ENCODE results near the gene UFD1. TPM values are rescaled to one million over a fixed set of nuclear protein-coding genes. Genes with fewer than 3 reads are reported as not detected.
"Not testable (repeated sequence)": the region's sequence is repeated elsewhere in the genome, so short reads cannot be mapped to it uniquely, and the experiment has no call there.

UFD1 gene
- total RNA-seq, 4 donors from 2014 or later = 32.3 to 47.5 (median 40.3) TPM

DNA sequence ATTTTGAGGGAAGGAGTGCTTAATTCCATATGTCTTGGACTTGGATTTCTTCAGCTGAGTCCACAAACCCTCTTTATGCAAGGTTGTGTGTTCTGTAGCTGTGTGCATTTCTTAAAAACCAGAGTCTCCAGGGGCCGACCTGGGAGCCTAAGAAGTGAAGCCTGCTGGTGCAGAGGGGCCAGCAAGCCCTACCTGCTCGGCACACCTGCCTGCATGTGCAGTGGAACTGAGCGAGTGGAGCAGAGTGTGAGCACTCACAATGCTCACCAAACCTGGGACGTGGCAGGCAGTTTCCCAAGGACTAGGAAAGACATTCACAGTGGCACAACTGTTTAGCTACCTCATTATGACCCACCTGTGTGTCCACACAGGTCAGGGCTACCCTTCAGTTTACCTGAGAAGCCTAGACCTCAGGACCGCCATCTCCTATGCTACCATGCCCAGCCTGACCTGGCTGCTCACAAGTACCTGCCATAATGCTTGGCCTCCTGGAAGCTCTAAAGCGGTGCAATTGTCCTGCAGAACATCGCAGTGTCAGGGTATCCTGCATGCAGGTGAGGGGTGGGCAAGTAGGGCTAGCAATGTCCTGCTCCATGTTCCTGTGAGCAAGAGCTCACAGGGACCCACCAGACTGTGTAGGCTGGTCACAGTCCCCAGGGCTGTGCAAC, 35.3 kb downstream of the UFD1 start:
- TF ChIP-seq, protein P1, sequence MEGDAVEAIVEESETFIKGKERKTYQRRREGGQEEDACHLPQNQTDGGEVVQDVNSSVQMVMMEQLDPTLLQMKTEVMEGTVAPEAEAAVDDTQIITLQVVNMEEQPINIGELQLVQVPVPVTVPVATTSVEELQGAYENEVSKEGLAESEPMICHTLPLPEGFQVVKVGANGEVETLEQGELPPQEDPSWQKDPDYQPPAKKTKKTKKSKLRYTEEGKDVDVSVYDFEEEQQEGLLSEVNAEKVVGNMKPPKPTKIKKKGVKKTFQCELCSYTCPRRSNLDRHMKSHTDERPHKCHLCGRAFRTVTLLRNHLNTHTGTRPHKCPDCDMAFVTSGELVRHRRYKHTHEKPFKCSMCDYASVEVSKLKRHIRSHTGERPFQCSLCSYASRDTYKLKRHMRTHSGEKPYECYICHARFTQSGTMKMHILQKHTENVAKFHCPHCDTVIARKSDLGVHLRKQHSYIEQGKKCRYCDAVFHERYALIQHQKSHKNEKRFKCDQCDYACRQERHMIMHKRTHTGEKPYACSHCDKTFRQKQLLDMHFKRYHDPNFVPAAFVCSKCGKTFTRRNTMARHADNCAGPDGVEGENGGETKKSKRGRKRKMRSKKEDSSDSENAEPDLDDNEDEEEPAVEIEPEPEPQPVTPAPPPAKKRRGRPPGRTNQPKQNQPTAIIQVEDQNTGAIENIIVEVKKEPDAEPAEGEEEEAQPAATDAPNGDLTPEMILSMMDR (IDR thresholded peaks at IDR 0.05) = no peak
- no peak for DNase-seq (ENCODE audit: low spot score)
- no peak for ATAC-seq (ENCODE audit: low FRiP score)

DNA sequence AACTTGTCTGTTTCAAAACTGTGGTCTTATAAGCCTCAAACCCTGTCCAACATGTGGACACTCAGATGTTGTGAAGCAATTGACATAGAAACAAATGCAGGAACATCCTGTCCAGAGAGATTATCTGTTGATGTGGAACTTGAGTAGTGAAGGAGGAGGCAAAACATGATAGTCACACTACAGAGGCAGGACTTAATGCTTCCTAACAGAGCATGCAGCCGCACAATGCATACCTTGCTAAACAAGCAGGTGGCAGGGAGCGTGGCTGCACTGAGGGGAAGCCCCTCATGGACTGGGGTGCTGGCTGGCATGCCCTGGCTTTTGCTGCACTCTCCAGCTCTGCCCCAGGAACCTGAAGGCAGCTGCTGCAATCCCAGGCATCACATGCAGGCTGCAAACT, 36.8 kb downstream of the UFD1 start:
- TF ChIP-seq, protein P1 (IDR thresholded peaks at IDR 0.05) = no peak
- ATAC-seq (ENCODE audit: low FRiP score) (no peak), DNase-seq (ENCODE audit: low spot score) (no peak)

DNA sequence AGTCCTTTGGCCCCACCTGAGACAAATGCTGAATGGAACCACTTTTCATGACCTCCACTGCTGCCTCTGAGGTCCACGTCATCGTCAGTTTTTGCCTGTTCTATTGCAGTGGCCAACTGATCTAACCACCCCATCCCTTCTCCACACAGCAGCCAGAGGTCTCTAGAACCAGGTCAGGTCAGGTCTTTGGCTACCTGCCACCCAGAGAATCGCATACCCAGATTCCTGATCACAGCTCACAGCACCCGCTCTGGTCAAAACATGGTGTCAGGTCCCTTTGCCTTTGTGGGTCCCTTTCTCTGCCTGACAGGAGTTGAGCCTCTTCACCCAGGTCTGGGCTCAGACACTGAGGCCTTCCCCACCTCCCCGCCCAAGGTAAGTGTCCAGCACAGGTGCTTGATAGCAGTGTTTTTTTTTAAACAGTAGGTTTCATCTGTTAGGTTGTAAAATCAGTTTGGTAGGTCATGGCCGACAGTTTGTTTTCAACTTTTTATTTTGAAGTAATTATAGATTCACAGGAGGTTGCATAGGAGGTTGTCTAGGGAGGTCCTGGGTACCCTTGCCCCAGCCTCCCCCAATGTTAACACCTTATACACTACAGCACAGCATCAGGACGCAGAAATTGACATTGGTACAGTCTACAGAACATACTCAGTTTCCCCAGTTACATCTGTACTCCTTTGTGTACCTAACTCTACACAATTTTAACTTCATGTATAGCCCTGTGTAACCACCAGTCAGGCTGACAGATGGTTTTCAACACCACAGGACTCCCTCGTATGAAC, 38.4 kb downstream of the UFD1 start:
- ATAC-seq (ENCODE audit: low FRiP score) (no peak), DNase-seq (ENCODE audit: low spot score) (no peak)
- TF ChIP-seq, protein P1 (IDR thresholded peaks at IDR 0.05) = no peak

DNA sequence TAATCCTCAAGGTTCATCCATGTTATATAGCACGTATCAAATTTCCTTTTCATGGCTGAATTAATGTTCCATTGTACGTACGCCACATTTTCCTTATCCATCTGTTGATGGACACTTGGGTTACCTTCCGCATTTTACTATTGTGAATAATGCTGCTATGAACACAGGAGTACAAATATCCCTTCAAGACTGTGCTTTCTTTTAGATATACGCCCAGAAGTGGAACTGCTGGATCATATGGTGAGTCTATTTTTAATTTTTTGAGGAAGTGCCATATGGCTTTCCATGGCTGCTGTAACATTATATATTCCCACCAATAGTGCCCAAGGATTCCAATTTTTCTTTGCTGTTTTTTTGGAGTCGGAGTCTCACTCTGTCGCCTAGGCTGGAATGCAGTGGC, 40.7 kb downstream of the UFD1 start:
- TF ChIP-seq, protein P1 (IDR thresholded peaks at IDR 0.05) = no peak
- no peak for DNase-seq (ENCODE audit: low spot score)
- no peak for ATAC-seq (ENCODE audit: low FRiP score)

DNA sequence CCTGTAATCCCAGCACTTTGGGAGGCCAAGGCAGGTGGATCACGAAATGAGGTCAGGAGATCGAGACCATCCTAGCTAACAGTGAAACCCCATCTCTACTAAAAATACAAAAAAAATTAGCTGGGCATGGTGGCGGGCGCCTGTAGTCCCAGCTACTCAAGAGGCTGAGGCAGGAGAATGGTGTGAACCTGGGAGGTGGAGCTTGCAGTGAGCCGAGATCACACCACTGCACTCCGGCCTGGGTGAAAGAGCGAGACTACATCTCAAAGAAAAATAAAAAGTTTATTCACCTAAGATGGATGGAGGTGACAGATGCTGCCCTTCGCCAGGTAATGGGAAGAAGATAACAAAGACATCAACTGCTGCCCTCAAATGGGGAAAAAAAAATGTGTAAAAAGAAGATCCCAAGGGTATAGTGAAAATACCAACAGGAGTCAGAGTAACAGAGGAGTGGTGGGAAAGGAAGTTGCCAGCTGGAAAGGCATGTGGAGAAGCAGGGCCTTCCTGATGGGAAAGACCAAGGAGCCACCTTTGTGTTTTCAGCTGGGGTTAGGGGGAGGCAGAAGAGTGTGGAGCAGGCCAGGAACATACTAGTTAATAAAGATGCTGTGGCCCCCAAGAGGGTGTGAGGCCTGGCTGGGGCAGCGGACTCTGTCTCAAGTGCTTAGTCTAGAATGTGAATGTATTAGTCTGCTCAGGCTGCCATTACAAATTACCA, 42.4 kb downstream of the UFD1 start:
- ATAC-seq (ENCODE audit: low FRiP score); DNase-seq (ENCODE audit: low spot score): not testable (repeated sequence)

DNA sequence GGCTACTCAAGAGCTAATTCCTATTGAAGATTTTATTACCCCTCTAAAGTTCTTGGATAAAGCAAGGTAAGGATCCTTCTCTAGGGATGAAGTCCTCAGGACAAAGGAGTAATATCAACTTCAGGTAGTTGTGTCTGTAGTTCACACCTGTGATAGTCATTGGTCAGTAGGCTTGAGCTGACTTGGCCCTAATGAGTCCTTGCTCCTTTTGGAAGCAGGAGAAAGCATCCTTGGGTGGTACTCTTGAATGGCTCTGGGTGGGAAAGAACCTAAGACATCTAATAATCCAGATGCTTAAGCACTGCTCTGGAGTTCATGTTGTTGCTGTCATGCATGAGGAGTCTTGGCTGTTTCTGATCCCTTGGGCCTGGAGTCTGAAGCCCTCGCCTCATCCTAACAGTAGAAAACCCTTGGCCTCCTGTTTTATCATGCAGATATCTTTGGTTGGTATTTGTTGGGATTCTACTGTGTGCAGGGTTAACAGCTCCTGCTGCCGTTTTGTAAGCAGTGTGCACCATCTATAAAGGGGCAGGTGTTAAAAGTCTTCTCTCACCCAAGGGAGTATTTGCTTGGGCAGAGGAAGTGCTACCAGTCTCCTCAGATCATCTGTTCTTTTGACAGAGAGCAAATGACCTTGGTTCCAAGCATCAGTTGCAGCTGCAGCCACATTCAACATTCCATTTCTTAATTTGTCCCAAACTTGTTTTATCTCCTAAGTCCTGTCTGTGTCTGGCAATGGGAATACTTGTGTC, 44.0 kb downstream of the UFD1 start:
- TF ChIP-seq, protein P1 (IDR thresholded peaks at IDR 0.05) = no peak
- ATAC-seq (ENCODE audit: low FRiP score) = no peak
- no peak for DNase-seq (ENCODE audit: low spot score)

DNA sequence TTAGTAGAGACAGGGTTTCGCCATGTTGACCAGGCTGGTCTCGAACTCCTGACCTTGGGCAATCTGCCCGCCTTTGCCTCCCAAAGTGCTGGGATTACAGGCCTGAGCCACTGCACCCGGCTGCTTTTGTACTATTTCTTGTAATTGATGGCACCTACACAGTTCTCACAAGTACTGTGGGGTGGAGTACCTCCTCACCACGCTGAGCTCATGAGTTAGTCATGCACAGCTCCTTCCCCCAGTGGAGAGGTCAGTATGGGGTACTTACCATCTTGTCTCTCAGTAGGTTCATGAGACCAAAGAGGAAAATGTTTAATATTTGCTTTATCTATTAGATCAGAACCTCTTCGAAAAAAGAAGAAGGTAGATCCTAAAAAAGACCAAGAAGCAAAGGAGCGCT, 44.6 kb downstream of the UFD1 start:
- TF ChIP-seq, protein P1 (IDR thresholded peaks at IDR 0.05) = no peak
- ATAC-seq (ENCODE audit: low FRiP score) = no peak
- DNase-seq (ENCODE audit: low spot score) = no peak

Measured in omental fat pad (tissue), 4 donors.